ENCODE measurements around the gene TMEM179B.

DNA sequence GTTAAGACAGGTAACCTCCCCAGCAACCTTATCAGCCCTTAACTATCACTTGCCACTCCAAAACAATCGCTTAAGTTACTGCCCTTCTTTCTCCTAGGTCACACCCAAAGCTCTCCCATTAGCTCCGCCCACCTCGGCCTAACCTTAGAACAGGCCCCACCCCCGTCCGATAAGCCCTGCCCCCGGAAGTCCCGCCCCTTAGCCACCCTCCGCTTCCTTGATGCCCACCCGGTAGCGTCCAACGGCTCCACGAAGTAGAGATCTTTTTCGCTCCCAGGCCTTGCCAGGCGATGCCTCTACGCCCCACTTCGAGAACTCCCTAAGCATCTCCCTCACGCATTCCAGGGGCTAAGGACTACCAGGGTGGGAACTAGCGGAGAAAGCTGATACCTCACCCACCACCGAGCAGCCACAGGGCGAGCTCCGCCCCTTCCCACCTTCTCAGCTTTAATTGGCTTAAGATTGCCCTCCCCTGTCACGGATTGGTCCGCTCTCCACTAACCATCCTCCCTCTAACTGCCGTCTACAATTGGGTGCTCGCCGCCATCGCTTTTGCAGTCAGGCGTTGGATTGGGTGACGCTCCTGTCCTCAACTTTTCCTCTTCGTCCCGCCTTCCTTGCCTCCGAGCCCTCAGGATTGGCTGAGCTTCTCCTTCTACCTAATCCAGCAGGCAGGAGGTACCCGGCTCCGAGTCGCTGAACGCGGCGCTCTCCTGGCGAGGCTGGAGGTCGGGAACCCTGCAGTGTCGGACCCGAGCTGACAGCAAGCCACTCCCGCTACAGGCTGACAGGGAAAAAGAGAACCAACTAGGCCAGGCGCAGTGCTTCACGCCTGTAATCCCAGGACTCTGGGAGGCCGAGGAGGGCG lies 33.2 kb upstream of the TMEM179B start, which contains the start of gene ZBTB3:
- TF ChIP-seq, protein P1, sequence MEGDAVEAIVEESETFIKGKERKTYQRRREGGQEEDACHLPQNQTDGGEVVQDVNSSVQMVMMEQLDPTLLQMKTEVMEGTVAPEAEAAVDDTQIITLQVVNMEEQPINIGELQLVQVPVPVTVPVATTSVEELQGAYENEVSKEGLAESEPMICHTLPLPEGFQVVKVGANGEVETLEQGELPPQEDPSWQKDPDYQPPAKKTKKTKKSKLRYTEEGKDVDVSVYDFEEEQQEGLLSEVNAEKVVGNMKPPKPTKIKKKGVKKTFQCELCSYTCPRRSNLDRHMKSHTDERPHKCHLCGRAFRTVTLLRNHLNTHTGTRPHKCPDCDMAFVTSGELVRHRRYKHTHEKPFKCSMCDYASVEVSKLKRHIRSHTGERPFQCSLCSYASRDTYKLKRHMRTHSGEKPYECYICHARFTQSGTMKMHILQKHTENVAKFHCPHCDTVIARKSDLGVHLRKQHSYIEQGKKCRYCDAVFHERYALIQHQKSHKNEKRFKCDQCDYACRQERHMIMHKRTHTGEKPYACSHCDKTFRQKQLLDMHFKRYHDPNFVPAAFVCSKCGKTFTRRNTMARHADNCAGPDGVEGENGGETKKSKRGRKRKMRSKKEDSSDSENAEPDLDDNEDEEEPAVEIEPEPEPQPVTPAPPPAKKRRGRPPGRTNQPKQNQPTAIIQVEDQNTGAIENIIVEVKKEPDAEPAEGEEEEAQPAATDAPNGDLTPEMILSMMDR (IDR thresholded peaks at IDR 0.05; ENCODE audit: low read depth, low read length, poor library complexity, severe bottlenecking) = no peak
- TF ChIP-seq EZH2phosphoT487 (IDR thresholded peaks at IDR 0.05; ENCODE audit: borderline replicate concordance, low read length) = no peak

Data from DOHH2 (cell line).